ENCODE data around the gene ZNF280B.
A peak's percentile ranks its signal among the peaks of the same experiment; 100 is the strongest.
"Not testable (repeated sequence)": the region's sequence is repeated elsewhere in the genome, so short reads cannot be mapped to it uniquely, and the experiment has no call there.

Gene ZNF280B

DNA sequence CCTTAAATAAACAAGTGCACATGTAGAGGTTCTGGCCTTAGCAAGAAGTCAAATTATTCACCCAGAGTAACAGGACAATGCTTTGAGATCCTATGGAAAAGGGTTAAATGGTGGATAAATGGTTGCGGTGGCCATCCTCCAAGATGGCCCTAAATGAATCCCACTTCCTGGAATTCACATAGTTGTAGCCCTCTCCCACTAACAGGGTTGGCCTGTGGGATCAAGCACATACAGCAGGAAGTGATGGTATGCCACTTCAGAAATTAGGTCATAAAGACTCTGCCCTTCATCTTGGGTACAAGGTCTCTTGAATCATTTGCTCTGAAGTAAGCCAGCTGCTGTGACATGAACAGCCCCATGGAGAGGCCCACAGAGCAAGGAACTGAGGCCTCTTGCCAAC, 1.8 kb downstream of the ZNF280B start:
- DNase-seq, result no peak

DNA sequence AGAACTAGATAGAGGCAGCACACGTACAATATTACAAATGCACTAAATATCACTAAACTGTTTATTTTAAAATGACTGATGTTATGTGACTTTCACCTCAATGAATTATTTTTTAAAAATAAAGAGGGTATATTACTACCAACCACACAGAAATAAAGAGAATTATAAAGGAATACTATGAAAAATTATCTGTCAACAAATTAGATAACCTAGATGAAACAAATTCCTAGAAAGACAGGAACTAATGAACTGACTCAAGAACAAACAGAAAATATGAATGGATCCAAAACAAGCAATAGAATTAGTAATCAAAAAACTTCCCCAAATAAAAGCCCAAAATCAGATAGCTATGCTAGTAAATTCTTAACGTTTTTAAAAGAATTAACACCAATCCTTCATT, 10.3 kb downstream of the ZNF280B start:
- no peak for DNase-seq

- DNase-seq, result not testable (repeated sequence)
Observed at GRCh38 chr22:22491589-22491988, 17.0 kb downstream of the ZNF280B start.

DNA sequence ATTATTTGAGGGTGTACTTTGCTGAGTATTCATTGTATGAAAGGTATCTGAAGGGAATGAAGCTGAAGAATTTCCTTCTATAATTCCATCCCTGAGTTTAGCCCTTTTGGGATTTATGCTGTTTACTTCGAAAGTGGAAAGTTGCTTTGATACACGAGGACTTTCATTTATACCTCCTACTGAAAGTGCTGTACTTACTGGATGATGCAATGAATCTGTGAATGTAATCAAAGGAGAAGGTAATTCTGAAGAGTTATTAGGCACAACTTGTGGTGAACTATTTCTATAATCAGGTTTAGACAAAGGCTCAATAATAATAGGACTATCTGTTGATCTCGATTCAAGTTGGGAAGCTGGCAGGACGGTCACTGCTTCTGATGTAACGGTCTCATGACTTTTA, 19.8 kb downstream of the ZNF280B start:
- DNase-seq, result no peak

- DNase-seq, result no peak
Observed at GRCh38 chr22:22487869-22488597, 20.5 kb downstream of the ZNF280B start.

DNA sequence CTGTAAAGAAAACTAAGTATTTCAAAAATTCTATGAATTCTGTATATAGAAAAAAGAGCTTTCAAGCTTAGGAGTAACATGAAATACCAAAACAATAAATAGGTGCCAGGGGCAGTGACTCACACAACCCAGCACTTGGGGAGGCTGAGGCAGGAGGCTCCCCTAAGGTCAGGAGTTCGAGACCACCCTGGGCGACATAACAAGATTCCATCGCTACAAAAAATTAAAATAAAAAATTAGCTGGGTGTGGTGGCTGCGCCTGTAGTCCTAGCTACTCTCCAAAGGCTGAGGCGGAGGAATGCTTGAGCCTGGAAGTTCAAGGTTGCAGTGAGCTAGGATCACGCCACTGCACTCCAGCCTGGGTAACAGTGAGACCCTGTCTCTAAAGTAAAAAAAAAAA, 21.5 kb downstream of the ZNF280B start:
- no peak for DNase-seq

GRCh38 chr22:22486132-22486899, 22.2 kb downstream of the ZNF280B start:
- no peak for DNase-seq

GRCh38 chr22:22485524-22485923, 23.0 kb downstream of the ZNF280B start:
- no peak for DNase-seq

- DNase-seq, result no peak
Observed at GRCh38 chr22:22484023-22484422, 24.5 kb downstream of the ZNF280B start.

GRCh38 chr22:22480940-22481339, 27.6 kb downstream of the ZNF280B start:
- no peak for DNase-seq

DNA sequence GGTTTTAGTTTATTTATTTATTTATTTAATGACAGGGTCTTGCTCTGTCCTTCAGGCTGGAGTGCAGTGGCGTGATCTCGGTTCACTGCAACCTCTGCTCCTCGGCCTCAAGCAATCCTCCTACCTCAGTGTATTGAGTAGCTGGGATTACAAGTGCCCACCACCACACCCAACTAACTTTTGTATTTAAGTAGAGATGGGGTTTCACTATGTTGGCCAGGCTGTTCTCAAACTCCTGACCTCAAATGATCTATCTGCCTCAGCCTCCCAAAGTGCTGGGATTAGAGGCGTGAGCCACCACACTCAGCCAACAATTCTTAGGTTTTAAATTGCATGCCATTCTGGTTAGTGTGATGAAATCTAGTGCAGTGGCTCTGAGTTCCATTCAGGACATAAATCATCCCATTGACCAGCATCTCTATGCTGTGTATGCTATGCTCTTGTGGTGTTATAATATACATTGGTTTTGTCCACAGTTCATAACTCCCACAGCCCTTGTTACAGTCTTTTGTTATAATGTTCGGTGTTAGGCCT, 28.5 kb downstream of the ZNF280B start:
- DNase-seq, result no peak

GRCh38 chr22:22479116-22479515, 29.4 kb downstream of the ZNF280B start:
- DNase-seq, result no peak

- no peak for DNase-seq
Observed at GRCh38 chr22:22478470-22478869, 30.1 kb downstream of the ZNF280B start.

DNA sequence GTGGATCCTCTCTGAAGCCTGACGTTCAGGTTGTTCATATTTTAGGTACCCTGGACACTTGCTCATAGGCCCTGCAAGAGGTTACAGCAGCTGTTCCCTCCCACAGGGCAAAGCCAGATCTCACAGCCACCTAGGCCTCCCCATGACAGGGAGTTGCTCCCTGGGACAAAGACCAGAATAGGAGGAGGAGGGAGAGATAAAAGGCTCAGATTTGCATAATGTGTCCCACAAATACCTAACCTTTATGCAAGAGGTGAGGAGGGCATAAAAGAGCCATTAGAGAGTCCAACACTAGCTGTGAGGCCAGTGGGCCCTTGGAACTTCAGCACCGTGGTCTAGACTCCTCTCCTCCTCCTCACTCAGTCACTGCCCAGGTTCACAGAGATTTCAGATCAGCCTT, 33.8 kb downstream of the ZNF280B start:
- no peak for DNase-seq

- not testable (repeated sequence) for DNase-seq
Observed at GRCh38 chr22:22471104-22471503, 37.4 kb downstream of the ZNF280B start.

GRCh38 chr22:22469527-22469926, 39.0 kb downstream of the ZNF280B start:
- no peak for DNase-seq

- not testable (repeated sequence) for DNase-seq
Observed at GRCh38 chr22:22468794-22469469, 39.6 kb downstream of the ZNF280B start.

DNA sequence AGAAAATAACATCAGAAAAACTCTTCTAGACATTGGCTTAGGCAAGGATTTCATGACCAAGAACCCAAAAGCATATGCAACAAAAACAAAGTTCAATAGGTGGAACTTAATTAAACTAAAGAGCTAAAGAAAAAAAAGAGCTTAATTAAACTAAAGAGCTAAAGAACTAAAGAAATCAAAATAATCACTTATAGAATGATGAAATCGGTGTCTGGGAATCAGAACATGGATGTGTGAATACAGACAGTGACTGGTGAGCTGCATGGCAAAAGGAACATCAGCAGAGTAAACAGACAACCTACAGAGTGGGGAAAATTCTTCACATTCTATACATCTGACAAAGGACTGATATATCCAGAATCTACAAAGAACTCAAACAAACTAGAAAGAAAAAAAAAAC, 41.4 kb downstream of the ZNF280B start:
- no peak for DNase-seq

GRCh38 chr22:22465782-22466181, 42.8 kb downstream of the ZNF280B start:
- no peak for DNase-seq

- no peak for DNase-seq
Observed at GRCh38 chr22:22465094-22465602, 43.4 kb downstream of the ZNF280B start.

- no peak for DNase-seq
Observed at GRCh38 chr22:22464541-22465054, 43.9 kb downstream of the ZNF280B start.

DNA sequence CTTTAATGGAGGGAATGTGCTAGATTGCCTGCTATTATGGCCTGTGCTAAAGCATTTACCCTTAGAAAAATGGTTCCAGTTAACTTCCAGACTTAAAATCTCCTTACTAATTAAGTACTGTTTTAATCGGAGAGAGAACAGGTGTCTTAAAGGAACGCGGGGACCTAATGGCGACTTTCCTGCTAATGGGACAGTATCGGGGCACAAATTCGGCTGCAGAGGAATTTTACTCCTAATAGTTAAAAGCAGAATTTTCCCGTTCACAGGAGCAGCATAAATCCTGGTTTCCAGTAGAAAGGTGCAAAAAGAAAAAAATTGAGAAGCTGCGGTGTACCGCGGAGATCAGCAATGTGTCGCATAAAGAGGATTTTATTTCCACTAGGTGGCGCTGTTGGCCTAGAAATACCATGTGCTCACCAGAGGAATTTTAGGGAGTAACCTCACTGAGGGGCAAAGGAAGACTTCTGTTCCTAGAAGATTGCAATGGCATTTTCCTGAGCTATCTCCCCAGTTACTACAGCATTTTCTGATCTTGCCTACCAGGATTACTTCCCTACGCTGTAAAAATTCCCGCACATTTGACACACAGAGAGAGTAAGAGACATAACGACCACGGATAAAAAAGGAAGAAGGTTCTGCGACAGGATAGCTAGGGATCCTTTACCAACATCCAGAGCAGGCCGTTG, 44.5 kb downstream of the ZNF280B start:
- peak; percentile 18 for DNase-seq

Data from 8988T (cell line).